ENCODE data around the gene DXO. TPM values are rescaled to one million over a fixed set of nuclear protein-coding genes. Genes with fewer than 3 reads are reported as not detected.
"Not testable (repeated sequence)": the region's sequence is repeated elsewhere in the genome, so short reads cannot be mapped to it uniquely, and the experiment has no call there.

Gene DXO
- polyA plus RNA-seq (ENCODE audit: insufficient read length in 4 of 4), result 10 to 100 TPM; 28.9 to 30.7 (median 29.5) TPM

DNA sequence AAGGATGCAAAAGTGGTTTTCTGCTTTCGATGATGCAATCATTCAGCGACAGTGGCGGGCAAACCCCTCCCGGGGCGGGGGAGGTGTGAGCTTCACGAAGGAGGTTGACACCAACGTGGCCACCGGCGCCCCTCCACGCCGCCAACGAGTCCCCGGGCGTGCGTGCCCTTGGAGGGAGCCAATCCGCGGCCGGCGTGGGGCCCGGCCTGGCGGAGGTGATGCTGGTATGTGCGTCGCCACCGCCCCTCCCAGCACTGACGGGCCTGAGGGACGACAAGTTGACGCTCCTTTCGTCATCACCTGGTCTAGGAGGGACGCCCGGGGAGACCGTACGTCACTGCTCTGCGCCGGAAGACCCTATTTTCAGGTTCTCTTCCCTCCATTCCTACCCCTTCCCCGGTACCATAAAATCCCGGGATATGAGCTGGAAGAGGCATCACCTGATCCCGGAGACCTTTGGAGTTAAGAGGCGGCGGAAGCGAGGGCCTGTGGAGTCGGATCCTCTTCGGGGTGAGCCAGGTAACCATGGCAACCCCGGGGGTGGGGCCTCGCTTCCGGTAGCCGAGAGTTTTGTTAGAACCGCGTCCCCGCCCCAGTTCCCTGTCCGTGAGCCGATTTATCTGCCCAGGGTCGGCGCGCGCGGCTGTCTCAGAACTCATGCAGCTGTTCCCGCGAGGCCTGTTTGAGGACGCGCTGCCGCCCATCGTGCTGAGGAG lies at the start of gene DXO:
Gene DXO (minus strand): TSS at position 146 of the 716 bp plus-strand sequence. CDS start 463 bp downstream, outside the sequence.
- DNase-seq (ENCODE audit: low read depth in 4 of 4, low spot score in 3 of 4), result peak; percentile 93 to 99 (median 96)

DNA sequence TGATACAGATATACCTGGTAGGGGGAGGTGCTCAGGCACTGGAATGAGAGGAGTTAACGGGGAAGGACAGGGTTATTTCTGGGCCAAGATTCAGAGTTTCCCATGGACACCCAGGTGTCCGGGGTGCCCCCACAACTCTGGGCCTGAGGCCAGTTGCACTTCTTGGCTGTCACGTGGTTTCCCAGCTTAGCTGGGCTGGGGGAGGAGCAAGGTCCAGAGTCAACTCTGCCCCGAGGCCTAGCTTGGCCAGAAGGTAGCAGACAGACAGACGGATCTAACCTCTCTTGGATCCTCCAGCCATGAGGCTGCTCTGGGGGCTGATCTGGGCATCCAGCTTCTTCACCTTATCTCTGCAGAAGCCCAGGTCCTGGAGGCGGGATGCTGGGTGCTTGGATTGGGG lies 42.6 kb upstream of the DXO start, which contains the start of gene C4B:
Gene C4B (plus strand): TSS at position 249 of the 400 bp plus-strand sequence. CDS start 51 bp downstream, at position 300.
- not testable (repeated sequence) for DNase-seq (ENCODE audit: low read depth in 4 of 4, low spot score in 3 of 4)

DNA sequence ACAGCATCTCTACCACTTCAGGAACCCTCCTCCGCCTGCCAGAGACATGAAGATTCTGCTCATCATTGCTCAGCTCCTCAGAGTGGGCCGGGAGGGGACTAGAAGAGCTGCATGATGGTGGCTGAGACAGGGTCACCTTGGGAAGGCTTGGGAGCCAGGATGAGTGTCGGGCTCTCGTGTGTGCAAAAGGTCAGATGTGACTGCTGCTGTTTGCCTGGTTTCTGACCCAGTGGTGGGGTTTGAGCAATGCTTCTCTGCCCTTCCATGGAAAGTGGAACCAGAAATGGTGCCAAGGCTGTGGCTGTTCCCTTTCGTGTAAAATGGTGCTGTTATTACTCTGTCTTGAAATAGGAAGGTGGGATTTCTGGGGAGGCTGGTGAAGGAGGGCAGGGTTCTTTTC lies 41.8 kb upstream of the DXO start:
- DNase-seq (ENCODE audit: low read depth in 4 of 4, low spot score in 3 of 4), result not testable (repeated sequence)

DNA sequence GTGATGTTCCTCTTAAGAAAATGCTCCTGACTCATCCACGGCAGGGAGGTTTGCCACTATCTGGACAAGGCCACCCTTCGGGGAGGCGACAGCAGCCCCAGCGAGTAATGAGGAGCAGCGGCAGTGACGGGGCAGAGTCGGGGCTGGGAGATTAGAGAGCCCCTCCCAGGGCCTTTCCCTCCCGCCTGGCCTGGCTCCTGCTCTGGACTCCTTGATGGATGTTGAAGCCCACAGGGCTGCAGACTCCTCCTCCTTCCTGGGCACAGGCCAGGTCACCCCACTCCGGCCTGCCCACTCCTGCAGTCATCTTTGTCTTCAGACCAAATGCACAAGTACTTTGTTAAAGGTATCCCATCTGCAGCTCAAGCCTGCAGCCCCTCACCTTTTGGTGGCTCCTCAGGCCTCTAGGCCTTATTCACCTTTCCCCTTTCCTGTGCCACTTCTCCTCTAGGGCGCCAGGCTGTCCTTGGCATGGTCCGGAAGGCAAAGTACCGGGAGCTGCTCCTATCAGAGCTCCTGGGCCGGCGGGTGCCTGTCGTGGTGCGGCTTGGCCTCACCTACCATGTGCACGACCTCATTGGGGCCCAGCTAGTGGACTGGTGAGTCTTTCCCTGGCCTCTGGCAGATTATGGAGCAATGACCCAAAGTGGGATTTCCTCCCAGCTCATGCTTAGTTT lies 41.1 kb upstream of the DXO start:
- not testable (repeated sequence) for DNase-seq (ENCODE audit: low read depth in 4 of 4, low spot score in 3 of 4)

DNA sequence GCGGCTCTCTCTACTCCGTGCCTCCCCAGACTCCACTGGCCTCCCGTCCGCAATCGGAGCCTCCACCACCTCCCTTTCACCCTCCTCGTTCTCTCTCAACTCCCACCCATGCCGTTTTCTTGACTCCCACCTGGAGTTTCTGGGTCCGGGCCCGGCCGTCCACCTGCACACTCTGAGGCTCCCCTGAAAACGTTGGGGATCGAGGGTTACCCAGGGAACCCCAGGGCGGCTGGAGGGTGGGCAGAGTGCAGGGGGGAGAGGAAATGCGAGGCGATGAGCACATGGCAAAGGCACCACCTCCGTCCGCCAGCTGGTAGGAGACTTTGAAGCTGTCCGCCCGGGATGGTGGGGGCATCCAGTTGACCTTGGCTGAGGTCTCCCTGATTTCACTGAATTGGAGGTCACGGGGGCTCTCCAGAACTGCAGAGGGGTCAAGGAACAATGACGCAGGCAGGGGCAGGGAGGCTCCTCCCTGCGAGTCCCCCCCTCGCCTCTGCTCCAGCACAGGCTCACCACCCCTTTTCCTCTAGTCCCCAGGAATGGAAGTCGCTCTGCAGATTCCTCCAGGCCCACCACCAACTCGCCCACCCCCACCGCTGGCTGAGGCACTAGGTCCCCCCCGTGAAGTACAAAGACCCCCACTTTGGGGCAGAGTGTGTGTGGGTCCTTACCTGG lies 39.1 kb upstream of the DXO start:
- not testable (repeated sequence) for DNase-seq (ENCODE audit: low read depth in 4 of 4, low spot score in 3 of 4)

DNA sequence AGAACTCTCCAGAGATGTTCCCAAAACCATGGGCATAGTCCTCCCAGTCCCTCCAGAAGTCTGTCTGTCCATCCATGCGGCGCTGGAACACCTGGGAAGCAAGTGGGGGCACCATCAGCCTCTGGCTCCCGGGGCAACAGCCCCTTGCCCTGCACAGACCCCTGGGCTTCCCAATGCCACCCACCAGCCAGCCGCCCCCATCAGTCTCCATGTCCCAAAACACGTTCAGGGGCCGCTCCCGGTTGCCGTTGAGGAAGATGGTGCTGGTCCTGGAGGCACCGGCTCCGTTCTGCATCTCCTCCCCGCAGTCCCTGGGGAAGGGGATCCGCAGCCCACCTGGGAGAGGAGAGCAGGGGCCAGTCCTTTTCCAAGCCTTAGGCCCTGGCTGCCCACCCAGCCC lies 37.6 kb upstream of the DXO start:
- DNase-seq (ENCODE audit: low read depth in 4 of 4, low spot score in 3 of 4), result not testable (repeated sequence)

DNA sequence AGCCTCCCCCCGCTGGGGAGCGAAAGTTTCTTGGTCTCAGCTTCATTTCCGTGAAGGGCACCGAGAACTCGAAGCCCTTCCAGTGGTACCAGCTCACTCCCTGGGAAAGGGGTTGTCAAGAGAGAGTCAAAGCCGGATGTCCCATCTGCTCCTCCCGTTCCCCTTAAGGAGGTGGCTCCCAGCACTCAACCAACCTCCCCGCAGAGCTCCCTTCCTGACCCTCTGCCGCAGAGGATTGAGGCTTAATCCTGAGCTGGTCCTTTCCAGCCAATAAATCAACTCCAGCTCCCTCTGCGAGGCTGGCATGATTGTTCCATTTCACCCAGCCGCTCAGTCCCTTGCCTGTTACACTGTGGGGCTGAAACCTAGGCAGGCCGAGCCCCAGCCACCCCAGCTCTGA lies 36.7 kb upstream of the DXO start:
- not testable (repeated sequence) for DNase-seq (ENCODE audit: low read depth in 4 of 4, low spot score in 3 of 4)

DNA sequence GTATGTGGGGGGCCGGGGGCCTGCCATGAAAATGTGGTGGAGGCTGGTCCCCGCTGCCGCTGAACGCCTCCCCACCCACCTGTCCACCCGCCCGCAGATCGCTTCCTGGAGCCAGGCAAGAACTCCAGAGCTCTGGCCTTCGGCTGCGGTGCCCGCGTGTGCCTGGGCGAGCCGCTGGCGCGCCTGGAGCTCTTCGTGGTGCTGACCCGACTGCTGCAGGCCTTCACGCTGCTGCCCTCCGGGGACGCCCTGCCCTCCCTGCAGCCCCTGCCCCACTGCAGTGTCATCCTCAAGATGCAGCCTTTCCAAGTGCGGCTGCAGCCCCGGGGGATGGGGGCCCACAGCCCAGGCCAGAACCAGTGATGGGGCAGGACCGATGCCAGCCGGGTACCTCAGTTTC lies 36.1 kb upstream of the DXO start:
- DNase-seq (ENCODE audit: low read depth in 4 of 4, low spot score in 3 of 4), result not testable (repeated sequence)

DNA sequence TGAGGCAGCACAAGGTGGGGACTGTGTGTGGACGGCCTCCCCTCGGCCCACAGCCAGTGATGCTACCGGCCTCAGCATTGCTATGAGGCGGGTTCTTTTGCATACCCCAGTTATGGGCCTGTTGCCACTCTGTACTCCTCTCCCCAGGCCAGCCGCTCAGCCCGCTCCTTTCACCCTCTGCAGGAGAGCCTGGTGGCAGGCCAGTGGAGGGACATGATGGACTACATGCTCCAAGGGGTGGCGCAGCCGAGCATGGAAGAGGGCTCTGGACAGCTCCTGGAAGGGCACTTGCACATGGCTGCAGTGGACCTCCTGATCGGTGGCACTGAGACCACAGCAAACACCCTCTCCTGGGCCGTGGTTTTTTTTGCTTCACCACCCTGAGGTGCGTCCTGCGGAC lies 35.1 kb upstream of the DXO start:
- not testable (repeated sequence) for DNase-seq (ENCODE audit: low read depth in 4 of 4, low spot score in 3 of 4)

DNA sequence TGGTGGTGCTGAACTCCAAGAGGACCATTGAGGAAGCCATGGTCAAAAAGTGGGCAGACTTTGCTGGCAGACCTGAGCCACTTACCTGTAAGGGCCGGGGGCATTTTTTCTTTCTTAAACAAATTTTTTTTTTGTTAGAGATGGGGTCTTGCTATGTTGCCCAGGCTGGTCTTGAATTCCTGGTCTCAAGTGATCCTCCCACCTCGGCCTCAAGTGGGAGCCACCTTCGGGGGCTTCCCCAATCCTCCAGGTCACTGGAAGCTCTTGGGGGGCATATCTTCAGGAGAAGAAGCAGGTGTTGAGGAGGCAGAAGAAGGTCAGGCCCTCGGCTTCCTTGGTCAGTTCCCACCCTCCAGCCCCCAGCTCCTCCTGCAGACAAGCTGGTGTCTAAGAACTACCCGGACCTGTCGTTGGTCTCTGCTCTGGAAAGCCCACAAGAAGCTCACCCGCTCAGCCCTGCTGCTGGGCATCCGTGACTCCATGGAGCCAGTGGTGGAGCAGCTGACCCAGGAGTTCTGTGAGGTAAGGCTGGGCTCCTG lies 34.1 kb upstream of the DXO start:
- not testable (repeated sequence) for DNase-seq (ENCODE audit: low read depth in 4 of 4, low spot score in 3 of 4)

DNA sequence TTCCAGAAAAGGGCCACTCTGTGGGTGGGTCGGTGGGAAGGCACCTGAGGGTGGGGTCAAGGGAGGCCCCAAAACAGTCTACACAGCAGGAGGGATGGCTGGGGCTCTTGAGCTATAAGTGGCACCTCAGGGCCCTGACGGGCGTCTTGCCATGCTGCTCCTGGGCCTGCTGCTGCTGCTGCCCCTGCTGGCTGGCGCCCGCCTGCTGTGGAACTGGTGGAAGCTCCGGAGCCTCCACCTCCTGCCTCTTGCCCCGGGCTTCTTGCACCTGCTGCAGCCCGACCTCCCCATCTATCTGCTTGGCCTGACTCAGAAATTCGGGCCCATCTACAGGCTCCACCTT lies 33.6 kb upstream of the DXO start:
- not testable (repeated sequence) for DNase-seq (ENCODE audit: low read depth in 4 of 4, low spot score in 3 of 4)

DNA sequence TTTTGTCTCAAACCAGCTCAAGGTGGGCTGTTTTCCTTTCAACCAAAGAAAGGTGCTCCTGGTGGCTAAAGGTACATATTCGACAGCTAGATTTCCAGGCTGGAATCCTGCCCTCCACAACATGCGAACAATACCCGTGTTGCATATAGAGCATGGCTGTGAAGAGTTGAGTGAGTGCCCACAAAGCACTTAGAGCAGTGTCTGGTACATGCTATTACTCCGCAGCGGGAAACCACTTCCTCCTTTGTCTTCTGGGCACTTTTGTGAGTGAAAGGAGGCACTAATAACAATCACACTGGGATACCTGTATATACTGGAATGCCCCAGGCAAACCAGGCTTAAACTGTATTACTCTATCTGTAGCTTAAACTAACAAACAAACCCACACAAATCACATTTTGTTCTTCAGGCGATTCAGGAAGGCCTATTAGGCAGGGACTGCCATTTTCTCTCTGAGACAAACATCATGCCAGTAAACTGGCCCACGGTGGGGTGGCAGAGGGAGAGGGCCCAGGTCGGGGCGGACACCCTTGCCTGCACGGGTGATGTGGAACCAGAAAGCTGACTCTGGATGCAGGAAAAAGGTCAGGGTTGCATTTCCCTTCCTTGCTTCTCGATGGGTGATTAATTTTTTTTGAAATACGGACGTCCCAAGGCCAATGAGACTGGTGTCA lies 33.1 kb upstream of the DXO start:
- DNase-seq (ENCODE audit: low read depth in 4 of 4, low spot score in 3 of 4), result not testable (repeated sequence)

DNA sequence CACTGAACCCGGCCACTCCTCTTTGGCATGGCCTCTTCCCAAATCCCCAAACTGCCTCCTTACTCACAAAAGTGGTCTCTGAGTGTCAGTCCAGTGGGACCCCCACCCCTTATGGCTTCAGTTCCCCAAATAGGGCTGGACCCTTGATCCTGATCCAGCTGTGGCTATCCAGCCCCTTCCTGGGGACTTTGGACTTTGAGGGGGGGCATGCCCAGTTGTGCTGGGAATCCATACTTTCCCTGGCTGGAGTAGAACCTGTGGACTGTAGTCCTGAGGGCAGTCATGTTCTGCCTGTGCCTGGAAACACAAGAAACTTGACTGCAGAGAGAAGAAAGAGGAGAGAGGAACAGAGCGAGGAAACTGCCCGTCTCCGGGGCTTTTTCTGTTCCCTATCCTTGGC lies 32.5 kb upstream of the DXO start:
- not testable (repeated sequence) for DNase-seq (ENCODE audit: low read depth in 4 of 4, low spot score in 3 of 4)

DNA sequence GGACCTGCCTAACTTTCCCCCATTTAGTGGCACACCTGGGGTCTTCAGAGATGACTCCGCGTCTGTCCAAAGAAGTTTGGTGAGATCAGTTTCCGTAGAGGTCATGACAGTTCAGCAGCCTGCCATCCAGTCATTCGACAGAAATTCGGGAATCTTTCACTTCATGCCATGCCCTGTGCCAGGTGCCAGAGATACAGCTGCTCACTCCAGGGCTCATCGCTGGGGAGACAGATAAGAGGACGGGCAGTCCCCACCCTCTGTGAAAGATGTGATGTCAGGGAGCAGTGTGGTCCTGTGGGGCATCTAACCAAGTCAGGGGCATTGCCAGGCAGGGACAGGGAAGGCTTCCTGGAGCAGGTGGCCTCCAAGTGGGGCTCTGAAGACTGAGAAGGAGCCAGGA lies 31.4 kb upstream of the DXO start:
- DNase-seq (ENCODE audit: low read depth in 4 of 4, low spot score in 3 of 4), result not testable (repeated sequence)

DNA sequence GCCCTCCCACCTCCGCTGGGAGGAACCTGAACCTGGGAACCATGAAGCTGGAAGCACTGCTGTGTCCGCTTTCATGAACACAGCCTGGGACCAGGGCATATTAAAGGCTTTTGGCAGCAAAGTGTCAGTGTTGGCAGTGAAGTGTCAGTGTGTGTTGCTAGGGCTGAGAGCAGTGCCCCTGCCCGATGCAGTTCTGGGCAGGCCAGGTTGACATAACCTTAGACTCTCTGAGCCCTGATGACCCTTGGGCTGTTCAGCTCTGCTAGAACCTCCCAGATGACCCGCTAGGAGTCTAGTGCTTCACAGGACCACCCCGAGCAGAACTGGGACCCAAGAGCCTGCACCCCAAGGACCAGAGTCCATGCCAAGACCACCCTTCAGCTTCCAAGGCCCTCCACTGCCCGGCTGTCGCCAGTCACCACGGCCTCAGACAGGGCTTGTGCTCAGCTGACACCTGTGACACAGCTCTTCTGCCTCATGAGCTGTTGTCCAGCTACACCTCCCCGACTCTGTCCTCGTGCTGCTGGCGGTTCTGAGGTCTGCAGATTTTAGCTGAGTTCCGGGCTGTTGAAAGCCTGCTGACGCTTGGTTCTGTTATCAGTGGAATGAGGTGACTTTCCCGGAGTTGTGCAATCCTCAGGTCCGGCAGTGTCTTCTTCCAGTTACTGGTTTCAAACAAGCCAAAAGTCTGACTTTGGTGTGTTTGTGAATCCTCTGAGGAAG lies 30.8 kb upstream of the DXO start:
- DNase-seq (ENCODE audit: low read depth in 4 of 4, low spot score in 3 of 4), result not testable (repeated sequence)

DNA sequence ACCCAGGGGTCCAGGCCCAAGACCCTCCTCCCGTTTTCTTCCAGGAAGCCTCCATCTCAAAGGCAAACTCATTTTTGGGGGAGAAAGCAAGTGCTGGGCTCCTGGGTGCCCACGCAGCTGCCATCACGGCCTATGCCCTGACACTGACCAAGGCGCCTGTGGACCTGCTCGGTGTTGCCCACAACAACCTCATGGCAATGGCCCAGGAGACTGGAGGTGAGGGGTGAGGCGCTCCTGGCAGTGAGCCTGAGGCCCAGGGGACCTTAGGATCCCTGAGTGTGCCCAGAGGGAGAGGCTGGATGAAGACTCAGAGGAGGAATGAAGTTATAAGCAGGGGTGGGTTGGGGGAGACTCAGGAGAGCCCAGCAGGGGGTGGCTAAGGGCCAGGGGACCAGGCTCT lies 24.4 kb upstream of the DXO start:
- not testable (repeated sequence) for DNase-seq (ENCODE audit: low read depth in 4 of 4, low spot score in 3 of 4)

DNA sequence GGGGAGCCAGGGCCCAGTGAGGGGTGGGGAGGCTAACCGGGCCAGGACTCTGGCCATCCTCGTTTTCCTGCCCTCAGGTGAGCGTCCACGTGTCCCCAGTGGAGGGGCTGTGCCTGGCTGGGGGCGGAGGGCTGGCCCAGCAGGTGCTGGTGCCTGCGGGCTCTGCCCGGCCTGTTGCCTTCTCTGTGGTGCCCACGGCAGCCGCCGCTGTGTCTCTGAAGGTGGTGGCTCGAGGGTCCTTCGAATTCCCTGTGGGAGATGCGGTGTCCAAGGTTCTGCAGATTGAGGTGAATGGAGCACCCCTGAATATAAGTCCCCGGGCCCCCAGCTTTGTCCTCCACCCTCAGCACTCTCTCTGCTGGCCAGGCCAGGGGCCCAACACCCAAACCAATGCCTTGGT lies 22.5 kb upstream of the DXO start:
- DNase-seq (ENCODE audit: low read depth in 4 of 4, low spot score in 3 of 4), result not testable (repeated sequence)

DNA sequence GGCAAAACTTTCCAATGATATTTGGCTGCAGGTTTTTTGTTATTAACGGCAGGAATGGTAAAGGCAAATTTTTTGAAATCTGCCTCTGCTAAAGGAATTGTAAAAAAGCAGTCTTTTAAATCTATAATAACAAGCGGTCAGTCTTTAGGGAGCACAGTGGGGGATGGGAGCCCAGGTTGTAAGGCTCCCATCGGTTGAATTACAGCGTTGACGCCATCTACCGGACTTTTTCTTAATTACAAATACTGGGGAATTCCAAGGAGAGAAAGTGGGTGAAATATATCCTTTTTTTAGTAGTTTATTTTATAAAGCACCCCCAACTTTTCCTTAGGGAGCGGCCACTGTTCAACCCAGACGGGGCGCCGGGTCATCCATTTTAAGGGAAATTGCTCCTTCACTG lies 17.4 kb upstream of the DXO start:
- not testable (repeated sequence) for DNase-seq (ENCODE audit: low read depth in 4 of 4, low spot score in 3 of 4)

DNA sequence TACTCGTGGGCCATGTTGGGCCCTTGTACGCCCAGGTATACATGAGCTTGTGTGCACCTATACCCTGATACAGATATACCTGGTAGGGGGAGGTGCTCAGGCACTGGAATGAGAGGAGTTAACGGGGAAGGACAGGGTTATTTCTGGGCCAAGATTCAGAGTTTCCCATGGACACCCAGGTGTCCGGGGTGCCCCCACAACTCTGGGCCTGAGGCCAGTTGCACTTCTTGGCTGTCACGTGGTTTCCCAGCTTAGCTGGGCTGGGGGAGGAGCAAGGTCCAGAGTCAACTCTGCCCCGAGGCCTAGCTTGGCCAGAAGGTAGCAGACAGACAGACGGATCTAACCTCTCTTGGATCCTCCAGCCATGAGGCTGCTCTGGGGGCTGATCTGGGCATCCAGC lies 9.8 kb upstream of the DXO start, which contains the start of gene C4A:
Gene C4A (plus strand): TSS at position 314 of the 400 bp plus-strand sequence. CDS start 51 bp downstream, at position 365.
- DNase-seq (ENCODE audit: low read depth in 4 of 4, low spot score in 3 of 4), result not testable (repeated sequence)

DNA sequence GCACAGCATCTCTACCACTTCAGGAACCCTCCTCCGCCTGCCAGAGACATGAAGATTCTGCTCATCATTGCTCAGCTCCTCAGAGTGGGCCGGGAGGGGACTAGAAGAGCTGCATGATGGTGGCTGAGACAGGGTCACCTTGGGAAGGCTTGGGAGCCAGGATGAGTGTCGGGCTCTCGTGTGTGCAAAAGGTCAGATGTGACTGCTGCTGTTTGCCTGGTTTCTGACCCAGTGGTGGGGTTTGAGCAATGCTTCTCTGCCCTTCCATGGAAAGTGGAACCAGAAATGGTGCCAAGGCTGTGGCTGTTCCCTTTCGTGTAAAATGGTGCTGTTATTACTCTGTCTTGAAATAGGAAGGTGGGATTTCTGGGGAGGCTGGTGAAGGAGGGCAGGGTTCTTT lies 9.1 kb upstream of the DXO start:
- not testable (repeated sequence) for DNase-seq (ENCODE audit: low read depth in 4 of 4, low spot score in 3 of 4)
